Measurements from ENCODE around the gene SNCB.

DNA sequence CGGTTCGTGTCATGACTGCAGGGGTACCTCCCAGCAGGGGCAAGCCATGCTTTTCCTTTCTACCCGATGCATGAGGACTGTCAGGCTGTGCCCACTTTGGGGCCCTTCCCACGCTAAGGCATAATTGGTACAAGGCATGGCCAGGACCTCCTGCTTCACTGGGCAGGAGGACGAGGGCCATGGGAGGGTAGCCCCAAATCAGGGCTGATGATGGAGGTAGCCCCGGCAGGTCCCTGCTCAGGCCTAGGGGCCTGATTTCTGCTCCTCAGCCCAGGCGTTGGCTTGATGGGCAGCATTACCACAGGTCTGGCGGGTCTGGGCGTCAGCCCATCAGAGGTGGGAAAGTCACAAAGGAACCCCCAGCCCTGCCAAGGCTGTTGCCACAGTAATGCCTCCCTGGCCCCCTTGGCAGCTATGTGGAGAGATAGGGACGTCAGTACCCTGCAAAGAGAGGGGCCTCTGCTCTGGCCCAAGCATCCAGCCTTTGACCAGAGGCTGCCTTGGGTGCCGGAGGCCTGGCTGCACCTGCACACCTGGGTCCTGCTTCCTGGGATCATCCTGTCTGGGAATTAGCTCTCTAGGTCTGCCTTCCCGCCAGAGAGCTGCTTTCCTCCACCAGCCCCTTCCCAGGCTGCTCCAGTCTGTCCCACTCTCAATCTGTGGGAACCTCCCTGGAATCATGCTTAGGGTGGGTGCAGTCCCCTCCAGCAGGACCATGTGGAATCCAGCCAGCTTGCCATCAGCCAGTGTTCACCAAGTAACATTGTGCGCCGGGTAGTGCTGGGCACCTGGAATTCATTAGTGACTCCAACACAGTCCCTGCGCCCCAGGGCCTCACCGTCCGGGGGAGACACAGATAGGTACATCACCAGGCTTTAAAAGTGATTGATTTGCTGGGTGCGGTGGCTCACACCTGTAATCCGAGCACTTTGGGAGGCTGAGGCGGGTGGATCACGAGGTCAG is 32.3 kb upstream of the SNCB start:
- no peak for TF ChIP-seq POLR2A (IDR thresholded peaks at IDR 0.05; ENCODE audit: low read depth, low read length)
- no peak for TF ChIP-seq POLR2AphosphoS5 (IDR thresholded peaks at IDR 0.05; ENCODE audit: low read depth, low read length)
